ENCODE data around the gene CLDN9. TPM values are rescaled to one million over a fixed set of nuclear protein-coding genes. Genes with fewer than 3 reads are reported as not detected.

CLDN9 gene
- total RNA-seq, 2 donors from 2014 or later: 4.7 to 11.2 TPM

DNA sequence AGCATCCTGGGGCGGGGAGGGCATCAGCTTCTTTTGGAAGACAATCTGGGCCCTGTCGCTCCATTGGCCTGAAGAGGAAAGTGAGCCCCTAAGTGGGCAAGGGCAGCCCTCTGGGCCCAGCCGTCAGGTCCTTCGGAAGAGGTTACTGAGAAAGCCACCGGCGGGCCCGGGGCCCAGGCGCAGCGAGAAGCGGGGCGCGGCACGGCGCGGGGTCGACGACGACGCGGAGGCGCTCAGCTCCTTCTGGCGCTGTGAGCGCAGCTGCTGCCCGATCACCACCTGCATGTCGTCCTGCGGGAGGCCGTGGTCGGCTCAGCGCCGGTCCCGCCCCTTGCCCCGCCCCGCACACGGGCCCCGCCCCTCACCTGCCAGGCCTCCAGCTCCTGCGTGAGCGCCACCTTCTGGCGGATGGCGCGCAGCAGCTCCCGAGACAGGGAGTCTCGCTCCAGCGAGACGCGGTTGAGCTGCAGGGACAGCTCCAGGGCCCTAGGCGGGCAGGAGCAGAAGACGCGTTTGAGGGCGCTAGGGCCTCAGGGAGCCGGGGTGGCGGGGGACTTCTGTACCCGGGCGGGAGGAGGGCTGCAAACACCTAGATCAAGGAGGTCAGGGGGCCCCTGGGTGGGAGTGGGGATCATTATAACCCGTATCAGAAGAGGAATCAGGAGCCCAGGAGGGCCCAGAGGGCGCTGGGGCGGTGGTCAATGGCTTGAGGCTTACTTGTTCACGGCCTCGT lies 15.4 kb downstream of the CLDN9 start:
- Histone ChIP-seq H3K27me3 (no peaks in the 10 kb centered on the region), H3K9me3 (no peaks in the 10 kb centered on the region), H3K36me3 (replicated peaks in 1 of 2; ENCODE audit: insufficient read depth in 1 of 2, low read depth in 2 of 2) (peaks cover 0 to 9% of the 10 kb centered on the region in 2 donors), H3K4me3 (no peak overlapping the region), H3K4me1 (peaks cover 71% of the 10 kb centered on the region), H3K27ac (peak overlapping the region; percentile 62 to 84 (median 72))
- TF ChIP-seq, protein P1, sequence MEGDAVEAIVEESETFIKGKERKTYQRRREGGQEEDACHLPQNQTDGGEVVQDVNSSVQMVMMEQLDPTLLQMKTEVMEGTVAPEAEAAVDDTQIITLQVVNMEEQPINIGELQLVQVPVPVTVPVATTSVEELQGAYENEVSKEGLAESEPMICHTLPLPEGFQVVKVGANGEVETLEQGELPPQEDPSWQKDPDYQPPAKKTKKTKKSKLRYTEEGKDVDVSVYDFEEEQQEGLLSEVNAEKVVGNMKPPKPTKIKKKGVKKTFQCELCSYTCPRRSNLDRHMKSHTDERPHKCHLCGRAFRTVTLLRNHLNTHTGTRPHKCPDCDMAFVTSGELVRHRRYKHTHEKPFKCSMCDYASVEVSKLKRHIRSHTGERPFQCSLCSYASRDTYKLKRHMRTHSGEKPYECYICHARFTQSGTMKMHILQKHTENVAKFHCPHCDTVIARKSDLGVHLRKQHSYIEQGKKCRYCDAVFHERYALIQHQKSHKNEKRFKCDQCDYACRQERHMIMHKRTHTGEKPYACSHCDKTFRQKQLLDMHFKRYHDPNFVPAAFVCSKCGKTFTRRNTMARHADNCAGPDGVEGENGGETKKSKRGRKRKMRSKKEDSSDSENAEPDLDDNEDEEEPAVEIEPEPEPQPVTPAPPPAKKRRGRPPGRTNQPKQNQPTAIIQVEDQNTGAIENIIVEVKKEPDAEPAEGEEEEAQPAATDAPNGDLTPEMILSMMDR (IDR thresholded peaks at IDR 0.05): peak; percentile 74 to 99 (median 90)
- TF ChIP-seq POLR2A (IDR thresholded peaks at IDR 0.05): peak; percentile 69 to 77 (median 77)
- intact Hi-C loops (cut with DNase I): no loop called here
- 8 to 40% methylated on average over 10 to 58 of the region's 58 CpGs for WGBS, 2 donors
- ATAC-seq (peak; percentile 65), DNase-seq (peak; percentile 92 to 95 (median 92))

- H3K4me1 ChIP-seq: peaks cover 71% of the 10 kb centered on the region
- no peak overlapping the region for H3K4me3 ChIP-seq
- TF ChIP-seq, protein P1 (IDR thresholded peaks at IDR 0.05): no peak
- no peak for TF ChIP-seq POLR2A (IDR thresholded peaks at IDR 0.05)
- H3K9me3 ChIP-seq: no peaks in the 10 kb centered on the region
- H3K36me3 ChIP-seq (replicated peaks in 1 of 2; ENCODE audit: insufficient read depth in 1 of 2, low read depth in 2 of 2): peaks cover 0 to 9% of the 10 kb centered on the region in 2 donors
- peak overlapping the region in 1 of 4 donors; percentile 79 for H3K27ac ChIP-seq
- DNase-seq: peak in 1 of 4 donors; percentile 23
- WGBS, 2 donors: 64 to 77% methylated on average over 13 to 15 of the region's 15 CpGs
- H3K27me3 ChIP-seq: no peaks in the 10 kb centered on the region
- no peak for ATAC-seq
- intact Hi-C loops (cut with DNase I): no loop called here
Measured at GRCh38 chr16:3028716-3029319, 16.1 kb downstream of the CLDN9 start.

- peak in 1 of 4 donors; percentile 24 for DNase-seq
- intact Hi-C loops (cut with DNase I): no loop called here
- Histone ChIP-seq H3K27ac (no peak overlapping the region), H3K4me1 (peaks cover 74% of the 10 kb centered on the region), H3K36me3 (replicated peaks in 1 of 2; ENCODE audit: insufficient read depth in 1 of 2, low read depth in 2 of 2) (peaks cover 0 to 9% of the 10 kb centered on the region in 2 donors), H3K27me3 (no peaks in the 10 kb centered on the region), H3K4me3 (no peak overlapping the region), H3K9me3 (no peaks in the 10 kb centered on the region)
- ATAC-seq: no peak
- WGBS, 2 donors: 64 to 84% methylated on average over 23 to 39 of the region's 59 CpGs
- TF ChIP-seq, protein P1 (IDR thresholded peaks at IDR 0.05): no peak
- no peak for TF ChIP-seq POLR2A (IDR thresholded peaks at IDR 0.05)
Measured at GRCh38 chr16:3029491-3030221, 16.9 kb downstream of the CLDN9 start.

GRCh38 chr16:3030222-3031212 lies 17.8 kb downstream of the CLDN9 start:
- DNase-seq (no peak), ATAC-seq (no peak)
- Histone ChIP-seq H3K9me3 (no peaks in the 10 kb centered on the region), H3K36me3 (replicated peaks in 1 of 2; ENCODE audit: insufficient read depth in 1 of 2, low read depth in 2 of 2) (peaks cover 0 to 9% of the 10 kb centered on the region in 2 donors), H3K4me1 (peaks cover 70% of the 10 kb centered on the region), H3K27ac (peak overlapping the region in 1 of 4 donors; percentile 56), H3K27me3 (no peaks in the 10 kb centered on the region), H3K4me3 (no peak overlapping the region)
- intact Hi-C loops (cut with DNase I): no loop called here
- no peak for TF ChIP-seq POLR2A (IDR thresholded peaks at IDR 0.05)
- TF ChIP-seq, protein P1 (IDR thresholded peaks at IDR 0.05): no peak
- 85 to 86% methylated on average over 11 to 33 of the region's 33 CpGs for WGBS, 2 donors
